ENCODE measurements around the gene SPARC. TPM values are rescaled to one million over a fixed set of nuclear protein-coding genes. Genes with fewer than 3 reads are reported as not detected.

SPARC gene
- total and polyA plus RNA-seq, 2 experiments from 2014 or later: 6,520 to 20,092 TPM

DNA sequence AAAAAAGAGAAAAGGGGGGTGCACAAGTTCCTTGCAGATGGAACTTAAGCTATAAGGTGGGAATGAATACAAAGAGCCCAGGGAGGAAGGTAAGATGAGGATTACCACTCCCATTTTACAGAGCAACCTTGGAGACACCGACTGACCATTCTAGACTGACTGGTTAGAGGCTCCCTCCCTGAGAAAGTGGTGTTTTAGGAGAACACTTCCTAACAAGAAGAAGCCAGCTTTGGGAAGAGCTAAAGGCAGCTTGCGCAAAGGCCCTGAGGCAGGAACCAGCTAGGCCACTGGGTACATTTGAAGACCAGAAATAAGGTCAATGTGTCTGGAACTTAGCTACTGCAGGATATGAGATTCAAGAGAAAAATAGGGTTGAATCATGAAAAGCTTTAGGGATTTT is 38.6 kb downstream of the SPARC start:
- Histone ChIP-seq H3K4me1 (ENCODE audit: insufficient read depth) (no peaks in the 10 kb centered on the region), H3K4me3 (no peak overlapping the region), H3K4me2 (ENCODE audit: unreplicated experiment) (no peak overlapping the region), H3K9ac (no peak overlapping the region), H3K36me3 (ENCODE audit: low read depth) (no peaks in the 10 kb centered on the region), H2AFZ (no peak overlapping the region), H3K79me2 (ENCODE audit: insufficient read depth) (no peaks in the 10 kb centered on the region), H3K9me2 (ENCODE audit: insufficient read depth) (no peaks in the 10 kb centered on the region), H3K27ac (no peak overlapping the region), H3F3A (ENCODE audit: insufficient read depth) (no peaks in the 10 kb centered on the region), H3K27me3 (replicated peaks; ENCODE audit: insufficient read depth) (no peaks in the 10 kb centered on the region), H4K20me1 (ENCODE audit: insufficient read depth) (no peaks in the 10 kb centered on the region), H3K9me3 (ENCODE audit: low read depth) (no peaks in the 10 kb centered on the region)
- DNase-seq: no peak
- TF ChIP-seq EZH2phosphoT487 (IDR thresholded peaks at IDR 0.05; ENCODE audit: insufficient read depth, low read depth) (no peak), EZH2 (IDR thresholded peaks at IDR 0.05; ENCODE audit: insufficient read depth, poor library complexity, severe bottlenecking) (no peak)
- WGBS, 2 experiments (ENCODE audit: low coverage in 1 of 2, low lambda C conversion rate in 2 of 2, missing lambda C conversion rate in 2 of 2): 94 to 97% methylated on average over 2 of the region's 2 CpGs
- in situ Hi-C loops (cut with MboI): loop anchor here (10.0 to 25.0 kb wide), 3 partner anchors 113 to 839 kb away; partner anchors contain the start of gene SLC36A1

DNA sequence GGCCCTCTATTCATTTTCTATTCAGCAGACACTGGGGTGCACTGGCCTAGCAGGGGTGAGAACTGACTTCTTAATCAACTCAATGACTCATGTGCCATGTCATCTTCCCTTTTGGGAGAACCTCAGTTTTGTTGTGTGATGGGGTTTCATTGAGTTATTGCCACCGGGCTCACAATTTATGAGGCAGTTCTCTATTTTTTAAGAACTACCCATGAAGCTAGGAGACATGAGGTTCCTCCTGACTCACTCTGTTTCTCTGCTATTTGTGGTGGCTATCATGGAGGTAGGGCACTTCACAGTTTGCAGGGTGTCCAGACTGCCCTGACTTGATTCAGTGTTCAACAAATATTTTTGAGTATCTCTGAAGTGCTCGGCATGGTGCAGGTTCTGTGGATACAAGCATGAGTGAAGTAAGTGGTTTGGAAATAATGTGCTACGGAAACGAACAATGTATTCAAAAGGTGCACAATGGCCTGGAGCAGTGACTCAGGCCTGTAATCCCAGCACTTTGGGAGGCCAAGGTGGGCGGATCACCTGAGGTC is 39.3 kb downstream of the SPARC start:
- H3K36me3 ChIP-seq (ENCODE audit: low read depth): no peaks in the 10 kb centered on the region
- H3K79me2 ChIP-seq (ENCODE audit: insufficient read depth): no peaks in the 10 kb centered on the region
- H3K4me1 ChIP-seq (ENCODE audit: insufficient read depth): no peaks in the 10 kb centered on the region
- H4K20me1 ChIP-seq (ENCODE audit: insufficient read depth): no peaks in the 10 kb centered on the region
- no peak overlapping the region for H3K27ac ChIP-seq
- no peak for TF ChIP-seq EZH2phosphoT487 (IDR thresholded peaks at IDR 0.05; ENCODE audit: insufficient read depth, low read depth)
- TF ChIP-seq EZH2 (IDR thresholded peaks at IDR 0.05; ENCODE audit: insufficient read depth, poor library complexity, severe bottlenecking): no peak
- H3K27me3 ChIP-seq (replicated peaks; ENCODE audit: insufficient read depth): no peaks in the 10 kb centered on the region
- H2AFZ ChIP-seq: no peak overlapping the region
- DNase-seq: no peak
- in situ Hi-C loops (cut with MboI): loop anchor here (10.0 to 25.0 kb wide), 3 partner anchors 113 to 840 kb away; partner anchors contain the start of gene SLC36A1
- H3K4me2 ChIP-seq (ENCODE audit: unreplicated experiment): no peak overlapping the region
- no peaks in the 10 kb centered on the region for H3K9me2 ChIP-seq (ENCODE audit: insufficient read depth)
- no peak overlapping the region for H3K4me3 ChIP-seq
- no peaks in the 10 kb centered on the region for H3K9me3 ChIP-seq (ENCODE audit: low read depth)
- H3F3A ChIP-seq (ENCODE audit: insufficient read depth): no peaks in the 10 kb centered on the region
- H3K9ac ChIP-seq: no peak overlapping the region
- 86 to 92% methylated on average over 5 of the region's 5 CpGs for WGBS, 2 experiments (ENCODE audit: low coverage in 1 of 2, low lambda C conversion rate in 2 of 2, missing lambda C conversion rate in 2 of 2)

DNA sequence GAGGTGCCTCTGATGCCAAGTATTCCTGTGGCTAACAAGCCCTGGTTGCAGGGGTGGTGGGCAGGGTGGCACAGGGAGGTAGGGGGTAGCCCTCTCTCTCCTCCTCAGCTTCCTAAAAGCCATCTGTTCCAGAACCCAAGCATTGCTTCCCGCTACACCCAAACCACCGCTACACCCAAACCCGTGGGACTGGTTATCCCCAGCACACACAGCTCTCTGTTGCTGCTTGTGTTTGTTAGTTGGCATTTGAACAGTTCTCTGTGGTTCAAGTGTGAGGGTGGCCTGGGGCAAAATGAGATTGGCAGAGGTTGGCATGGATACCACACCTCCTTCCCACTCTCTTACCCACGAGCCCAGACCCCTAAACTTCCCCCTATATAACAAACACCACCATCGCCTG is 40.4 kb downstream of the SPARC start:
- in situ Hi-C loops (cut with MboI): loop anchor here (10.0 to 25.0 kb wide), 3 partner anchors 112 to 841 kb away; partner anchors contain the start of gene SLC36A1
- no peaks in the 10 kb centered on the region for H3K4me1 ChIP-seq (ENCODE audit: insufficient read depth)
- TF ChIP-seq EZH2 (IDR thresholded peaks at IDR 0.05; ENCODE audit: insufficient read depth, poor library complexity, severe bottlenecking) (no peak), EZH2phosphoT487 (IDR thresholded peaks at IDR 0.05; ENCODE audit: insufficient read depth, low read depth) (no peak)
- H3K4me2 ChIP-seq (ENCODE audit: unreplicated experiment): no peak overlapping the region
- H2AFZ ChIP-seq: no peak overlapping the region
- no peaks in the 10 kb centered on the region for H3K79me2 ChIP-seq (ENCODE audit: insufficient read depth)
- H3K9me2 ChIP-seq (ENCODE audit: insufficient read depth): no peaks in the 10 kb centered on the region
- no peaks in the 10 kb centered on the region for H3F3A ChIP-seq (ENCODE audit: insufficient read depth)
- H3K4me3 ChIP-seq: no peak overlapping the region
- no peaks in the 10 kb centered on the region for H3K36me3 ChIP-seq (ENCODE audit: low read depth)
- WGBS, 2 experiments (ENCODE audit: low coverage in 1 of 2, low lambda C conversion rate in 2 of 2, missing lambda C conversion rate in 2 of 2): 82 to 89% methylated on average over 5 of the region's 5 CpGs
- no peak overlapping the region for H3K27ac ChIP-seq
- H3K9ac ChIP-seq: no peak overlapping the region
- no peak for DNase-seq
- no peaks in the 10 kb centered on the region for H3K27me3 ChIP-seq (replicated peaks; ENCODE audit: insufficient read depth)
- no peaks in the 10 kb centered on the region for H3K9me3 ChIP-seq (ENCODE audit: low read depth)
- no peaks in the 10 kb centered on the region for H4K20me1 ChIP-seq (ENCODE audit: insufficient read depth)

DNA sequence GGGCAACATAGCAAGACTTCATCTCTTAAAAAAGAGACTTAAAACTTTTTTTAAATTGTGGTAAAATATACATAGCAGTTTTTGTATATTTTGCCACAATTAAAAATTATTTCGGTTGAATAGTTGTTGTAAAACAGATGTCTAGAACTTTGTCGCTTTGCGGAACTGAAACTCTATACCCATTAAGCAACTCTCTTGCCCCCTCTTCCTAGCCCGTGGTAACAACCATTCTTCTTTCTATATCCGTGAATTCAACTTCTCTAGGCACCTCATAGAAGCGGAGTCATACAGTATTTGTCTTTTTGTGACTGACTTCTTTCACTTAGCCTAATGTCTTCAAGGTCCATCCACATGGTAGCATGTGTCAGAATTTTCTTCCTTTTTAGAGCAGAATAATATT is 43.3 kb downstream of the SPARC start:
- H3K9me2 ChIP-seq (ENCODE audit: insufficient read depth): no peaks in the 10 kb centered on the region
- H3K4me1 ChIP-seq (ENCODE audit: insufficient read depth): no peaks in the 10 kb centered on the region
- H3K9ac ChIP-seq: no peak overlapping the region
- H4K20me1 ChIP-seq (ENCODE audit: insufficient read depth): no peaks in the 10 kb centered on the region
- no peak overlapping the region for H3K27ac ChIP-seq
- H3K36me3 ChIP-seq (ENCODE audit: low read depth): no peaks in the 10 kb centered on the region
- H3K79me2 ChIP-seq (ENCODE audit: insufficient read depth): no peaks in the 10 kb centered on the region
- no peak overlapping the region for H2AFZ ChIP-seq
- H3K27me3 ChIP-seq (replicated peaks; ENCODE audit: insufficient read depth): 0 out of 2 replicates have a peak, but pooled peaks cover 1% of the 10 kb centered on the region
- no peak for TF ChIP-seq EZH2phosphoT487 (IDR thresholded peaks at IDR 0.05; ENCODE audit: insufficient read depth, low read depth)
- TF ChIP-seq EZH2 (IDR thresholded peaks at IDR 0.05; ENCODE audit: insufficient read depth, poor library complexity, severe bottlenecking): no peak
- H3K9me3 ChIP-seq (ENCODE audit: low read depth): no peaks in the 10 kb centered on the region
- WGBS, 2 experiments (ENCODE audit: low coverage in 1 of 2, low lambda C conversion rate in 2 of 2, missing lambda C conversion rate in 2 of 2): 71 to 79% methylated on average over 6 of the region's 6 CpGs
- no peak overlapping the region for H3K4me3 ChIP-seq
- H3K4me2 ChIP-seq (ENCODE audit: unreplicated experiment): no peak overlapping the region
- no peaks in the 10 kb centered on the region for H3F3A ChIP-seq (ENCODE audit: insufficient read depth)
- in situ Hi-C loops (cut with MboI): loop anchor here (10.0 to 25.0 kb wide), 3 partner anchors 109 to 844 kb away; partner anchors contain the start of gene SLC36A1
- no peak for DNase-seq

Measured in GM23248 (cell line).